Cardiac atrium fibroblast (primary cell): ENCODE measurements around the gene MYOZ2. TPM values are rescaled to one million over a fixed set of nuclear protein-coding genes. Genes with fewer than 3 reads are reported as not detected.

Experiments used
- total RNA-seq: library from RNA; depleted of rRNA; stranded (reverse); fragments of >200 nt; gene quantifications from 2 replicates; pipeline ENCODE4 v1.2.3, GENCODE V29; 2015

Gene MYOZ2
- total RNA-seq, result 0.16 and 1.8 TPM in 2 replicates

GRCh38 chr4:119135721-119136121, at the start of gene MYOZ2:
TSS of gene MYOZ2 (plus strand) at chr4:119135832. CDS start at chr4:119136526, 694 bp downstream.

DNA sequence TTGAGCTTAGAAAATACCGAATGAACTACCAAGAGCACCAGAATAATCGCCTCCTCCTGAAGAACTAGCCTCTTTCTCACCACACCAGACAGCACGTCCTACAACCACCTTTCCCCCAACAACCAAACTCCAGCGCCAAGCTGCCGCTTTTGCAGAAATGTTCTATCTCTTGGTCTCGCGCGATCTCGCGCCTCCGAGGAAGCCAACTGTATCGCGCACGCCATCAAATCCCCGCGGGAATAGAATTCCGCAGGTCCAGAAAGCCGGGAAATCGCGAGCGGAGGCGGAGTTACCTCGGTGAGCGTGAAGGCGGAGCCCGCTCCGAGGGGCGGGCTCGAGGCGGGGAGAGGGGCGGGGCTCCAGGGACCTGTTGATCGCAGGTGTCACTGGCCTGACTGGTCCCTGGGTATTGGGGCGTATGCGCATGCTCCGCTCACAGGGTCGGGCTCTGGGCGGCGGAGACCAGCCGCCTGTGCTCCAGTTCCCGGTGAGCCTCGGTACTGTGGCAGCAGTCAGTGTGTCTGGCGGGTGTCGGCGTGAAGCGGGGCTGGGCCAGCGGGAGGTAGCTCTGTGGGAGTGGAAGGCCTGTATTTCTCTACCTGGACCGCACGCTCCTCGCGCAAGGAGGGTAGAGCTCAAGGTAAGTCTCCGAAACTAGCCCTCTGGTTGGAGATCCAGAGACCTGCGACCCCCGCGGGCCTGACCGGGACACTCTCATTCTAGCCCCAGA, 76.8 kb downstream of the MYOZ2 start, which contains the start of gene USP53:
USP53 (plus strand) TSS at position 480 of the 730 bp plus-strand sequence. CDS start 27,047 bp downstream, outside the sequence.

Other genes with a start within 250 kb of the MYOZ2 start
- 4.2 and 11.2 TPM in 2 replicates for gene SYNPO2, start 247.0 kb upstream of the MYOZ2 start, total RNA-seq
- gene USP53, start 76.9 kb downstream of the MYOZ2 start, total RNA-seq, result 34.5 and 52.7 TPM in 2 replicates
- not detected in 2 replicates for gene FABP2, start 186.3 kb downstream of the MYOZ2 start, total RNA-seq